K562 (cell line): ENCODE data around the gene PHLDA3. TPM values are rescaled to one million over a fixed set of nuclear protein-coding genes. Genes with fewer than 3 reads are reported as not detected.

Source experiments
- CEBPB ChIP-seq: fragments of 450-650 bp; IDR thresholded peaks from 2 replicates; pipeline ENCODE4 v1.6.1; 2016; ENCODE audit warnings: missing genetic modification characterization, missing compliant biosample characterization
- DIDO1 ChIP-seq: fragments of 450-650 bp; IDR thresholded peaks from 2 replicates; pipeline ENCODE4 v1.6.1; 2016; ENCODE audit warnings: low read depth, missing biosample characterization, missing genetic modification characterization
- ETV5 ChIP-seq: sonication (generic); formaldehyde crosslinking; IDR thresholded peaks from 2 replicates; pipeline ENCODE4 v1.4.0; 2020; ENCODE audit warnings: low read depth, mild to moderate bottlenecking, missing genetic modification reagents
- FOS ChIP-seq: IDR thresholded peaks from 3 replicates; pipeline ENCODE4 v1.6.1; 2011; ENCODE audit not compliant: insufficient read length; ENCODE audit errors: extremely low read depth
- FOXK2 ChIP-seq, 2 experiments: fragments of 450-650 bp; IDR thresholded peaks in 1 of 2; conservative IDR thresholded peaks in 1 of 2; 2 replicates each; pipeline ENCODE4 v1.6.1; 2016; ENCODE audit warnings: low read depth in 2 of 2, mild to moderate bottlenecking in 1 of 2
- JUND ChIP-seq, 2 experiments: IDR thresholded peaks; 2 replicates in 1 of 2; 3 replicates in 1 of 2; pipeline ENCODE4 v1.6.1; 2011; ENCODE audit warnings: borderline replicate concordance in 2 of 2, low read depth in 2 of 2, low read length in 2 of 2, improper control_type of control experiment in 1 of 2, missing biosample characterization in 1 of 2, missing genetic modification characterization in 1 of 2, missing genetic modification reagents in 1 of 2
- NCOA2 ChIP-seq, 2 experiments: fragments of 450-650 bp; IDR thresholded peaks; 2 replicates each; pipeline ENCODE4 v1.6.1; 2018; ENCODE audit warnings: mild to moderate bottlenecking in 2 of 2, moderate library complexity in 1 of 2; ENCODE audit not compliant: partially characterized antibody in 2 of 2
- NELFE ChIP-seq: IDR thresholded peaks from 2 replicates; pipeline ENCODE4 v1.6.1; 2011; ENCODE audit warnings: mild to moderate bottlenecking; ENCODE audit not compliant: insufficient read depth, insufficient read length
- PPARD ChIP-seq: fragments of 250-450 bp; sonication (Bioruptor Pico); IDR thresholded peaks from 2 replicates; pipeline ENCODE4 v1.8.0; 2022; ENCODE audit warnings: inconsistent platforms, mild to moderate bottlenecking, moderate library complexity
- RBM34 ChIP-seq: fragments of 200-400 bp; formaldehyde crosslinking; IDR thresholded peaks from 2 replicates; pipeline ENCODE4 v1.6.1; 2018; ENCODE audit warnings: low read length, borderline replicate concordance; ENCODE audit not compliant: insufficient read depth
- RNF2 ChIP-seq: sonication (generic); IDR thresholded peaks from 2 replicates; pipeline ENCODE4 v1.6.1; 2016
- SMAD4 ChIP-seq: fragments of 250-450 bp; sonication (Bioruptor Pico); conservative IDR thresholded peaks from 2 replicates; pipeline ENCODE4 v1.8.0; 2021; ENCODE audit warnings: inconsistent platforms, mild to moderate bottlenecking, moderate library complexity
- SOX6 ChIP-seq: fragments of 450-650 bp; IDR thresholded peaks from 2 replicates; pipeline ENCODE4 v1.6.1; 2014; ENCODE audit warnings: mild to moderate bottlenecking
- polyA plus RNA-seq, 8 experiments: library from polyadenylated mRNA; depleted of rRNA in 4 of 8; stranded (reverse) in 5 of 8; unstranded in 3 of 8; fragments of >200 nt; fragmentation: Nextera tagmentation in 2 of 8; fragmentation: Illumina TruSeq in 1 of 8; extraction: Ambion mirVana in 2 of 8; extraction: Trizol in 1 of 8; gene quantifications; 2 replicates each; pipeline versions ENCODE4 v1.2.1 to v1.2.3, GENCODE V29; 2011 to 2014; ENCODE audit warnings: inconsistent platforms in 1 of 8, missing spikeins in 1 of 8
- total RNA-seq, 7 experiments: library from RNA; depleted of rRNA in 6 of 7; stranded (reverse); fragments of >200 nt in 6 of 7; fragmentation: Illumina TruSeq in 2 of 7; extraction: Trizol in 2 of 7; gene quantifications; 2 replicates each; pipeline versions ENCODE4 v1.2.1 to v1.2.3, GENCODE V29; 2011 to 2021; ENCODE audit warnings: low replicate concordance in 1 of 7
- TF ChIP-seq, protein P1 (sequence below), 2 experiments: fragments of 450-650 bp; IDR thresholded peaks; 2 replicates each; pipeline ENCODE4 v1.6.1; 2016; ENCODE audit warnings: mild to moderate bottlenecking in 2 of 2, borderline replicate concordance in 1 of 2, low read depth in 1 of 2, moderate library complexity in 1 of 2
- TF ChIP-seq, protein P2 (sequence below): fragments of 150-350 bp; conservative IDR thresholded peaks from 2 replicates; pipeline ENCODE4 v1.6.1; 2014; ENCODE audit warnings: low read length
- TF ChIP-seq, protein P3 (sequence below): sonication (generic); formaldehyde crosslinking; IDR thresholded peaks from 2 replicates; pipeline ENCODE4 v1.5.0; 2020; ENCODE audit warnings: missing genetic modification reagents

PHLDA3 gene
- total and polyA plus RNA-seq, 9 of the 15 experiments (the other 6 are each of a cell fraction or from before 2014, with no cell fraction given) = 0.11 to 0.27 TPM; not detected in 7

DNA sequence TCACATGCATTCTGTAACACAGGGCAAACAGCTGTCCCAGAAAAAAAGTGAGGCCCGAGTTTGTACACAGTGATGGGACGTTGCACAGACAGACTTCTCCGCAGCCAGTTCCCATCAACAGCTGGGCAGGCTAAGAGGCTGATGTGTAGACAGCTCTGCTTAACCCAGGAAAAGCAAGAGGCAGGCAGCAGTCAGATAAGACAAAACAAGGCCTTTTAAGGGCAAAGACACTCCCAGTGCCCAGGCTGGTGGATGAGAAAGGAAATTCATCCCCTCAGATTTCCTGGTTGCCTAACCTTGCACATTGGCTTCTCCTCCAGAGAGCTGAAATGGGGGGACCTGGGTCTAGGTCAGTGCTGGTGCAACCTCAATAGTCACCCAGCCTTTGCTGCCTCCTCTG is 17.2 kb upstream of the PHLDA3 start (continued):
- TF ChIP-seq, protein P1, sequence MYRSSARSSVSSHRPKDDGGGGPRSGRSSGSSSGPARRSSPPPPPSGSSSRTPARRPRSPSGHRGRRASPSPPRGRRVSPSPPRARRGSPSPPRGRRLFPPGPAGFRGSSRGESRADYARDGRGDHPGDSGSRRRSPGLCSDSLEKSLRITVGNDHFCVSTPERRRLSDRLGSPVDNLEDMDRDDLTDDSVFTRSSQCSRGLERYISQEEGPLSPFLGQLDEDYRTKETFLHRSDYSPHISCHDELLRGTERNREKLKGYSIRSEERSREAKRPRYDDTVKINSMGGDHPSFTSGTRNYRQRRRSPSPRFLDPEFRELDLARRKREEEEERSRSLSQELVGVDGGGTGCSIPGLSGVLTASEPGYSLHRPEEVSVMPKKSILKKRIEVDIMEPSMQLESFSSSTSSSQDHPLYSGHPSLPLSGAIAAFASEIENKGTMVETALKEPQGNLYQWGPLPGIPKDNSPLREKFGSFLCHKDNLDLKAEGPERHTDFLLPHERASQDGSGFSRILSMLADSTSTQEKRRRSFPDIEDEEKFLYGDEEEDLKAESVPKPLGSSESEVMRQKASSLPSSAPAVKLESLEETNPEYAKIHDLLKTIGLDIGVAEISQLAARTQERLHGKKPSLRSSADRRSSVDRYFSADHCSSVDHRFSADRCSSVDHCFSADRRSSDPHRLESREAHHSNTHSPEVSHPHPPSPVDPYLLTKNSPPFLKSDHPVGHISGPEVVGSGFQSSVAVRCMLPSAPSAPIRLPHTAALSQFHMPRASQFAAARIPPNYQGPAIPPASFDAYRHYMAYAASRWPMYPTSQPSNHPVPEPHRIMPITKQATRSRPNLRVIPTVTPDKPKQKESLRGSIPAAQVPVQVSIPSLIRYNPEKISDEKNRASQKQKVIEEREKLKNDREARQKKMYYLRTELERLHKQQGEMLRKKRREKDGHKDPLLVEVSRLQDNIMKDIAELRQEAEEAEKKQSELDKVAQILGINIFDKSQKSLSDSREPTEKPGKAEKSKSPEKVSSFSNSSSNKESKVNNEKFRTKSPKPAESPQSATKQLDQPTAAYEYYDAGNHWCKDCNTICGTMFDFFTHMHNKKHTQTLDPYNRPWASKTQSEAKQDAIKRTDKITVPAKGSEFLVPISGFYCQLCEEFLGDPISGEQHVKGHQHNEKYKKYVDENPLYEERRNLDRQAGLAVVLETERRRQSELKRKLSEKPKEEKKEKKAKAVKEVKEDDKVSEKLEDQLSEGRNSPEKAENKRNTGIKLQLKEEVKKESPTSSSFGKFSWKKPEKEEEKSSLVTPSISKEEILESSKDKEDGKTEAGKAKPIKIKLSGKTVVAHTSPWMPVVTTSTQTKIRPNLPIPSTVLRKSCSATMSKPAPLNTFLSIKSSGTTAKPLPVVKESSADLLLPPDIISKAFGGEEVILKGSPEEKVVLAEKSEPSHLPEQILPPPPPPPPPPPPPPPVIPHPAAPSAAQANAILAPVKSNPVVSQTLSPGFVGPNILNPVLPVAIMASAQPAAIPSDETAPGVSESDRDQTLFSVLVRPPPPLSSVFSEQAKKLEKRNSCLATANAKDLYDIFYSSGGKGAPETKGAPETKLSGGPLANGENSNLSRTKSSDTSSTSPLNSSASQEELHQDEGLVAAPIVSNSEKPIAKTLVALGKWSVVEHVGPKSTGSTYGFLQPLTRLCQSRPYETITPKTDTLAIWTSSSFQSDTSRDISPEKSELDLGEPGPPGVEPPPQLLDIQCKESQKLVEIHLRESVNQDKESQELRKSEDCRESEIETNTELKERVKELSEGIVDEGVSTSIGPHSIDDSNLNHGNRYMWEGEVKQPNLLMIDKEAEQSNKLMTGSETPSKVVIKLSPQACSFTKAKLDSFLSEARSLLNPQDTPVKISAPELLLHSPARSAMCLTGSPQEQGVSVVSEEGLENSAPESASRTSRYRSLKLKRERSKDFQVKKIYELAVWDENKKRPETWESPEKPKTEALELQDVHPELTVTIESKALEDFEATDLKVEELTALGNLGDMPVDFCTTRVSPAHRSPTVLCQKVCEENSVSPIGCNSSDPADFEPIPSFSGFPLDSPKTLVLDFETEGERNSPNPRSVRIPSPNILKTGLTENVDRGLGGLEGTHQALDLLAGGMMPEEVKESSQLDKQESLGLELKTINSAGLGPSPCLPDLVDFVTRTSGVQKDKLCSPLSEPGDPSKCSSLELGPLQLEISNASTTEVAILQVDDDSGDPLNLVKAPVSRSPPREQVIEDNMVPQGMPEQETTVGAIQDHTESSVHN (IDR thresholded peaks at IDR 0.05; ENCODE audit: borderline replicate concordance in 1 of 2, low read depth in 1 of 2) = no peak
- TF ChIP-seq SMAD4 (CRISPR knock-in tag) (peak; percentile 85), SOX6 (0 out of 2 replicates have a peak, but pooled peaks have one; percentile 33), ETV5 (no peak), FOXK2 (conservative IDR thresholded peaks at IDR 0.05 in 1 of 2, IDR thresholded peaks at IDR 0.05 in 1 of 2; ENCODE audit: low read depth in 2 of 2) (peak in 1 of 2 experiments; percentile 33; a peak in 2 of 4 replicates), DIDO1 (tag) (no peak), NELFE (no peak), NCOA2 (IDR thresholded peaks at IDR 0.05; ENCODE audit: partially characterized antibody in 2 of 2) (no peak), JUND (IDR thresholded peaks at IDR 0.05; ENCODE audit: borderline replicate concordance, low read depth, low read length) (peak; percentile 16; the same call in 1 of the 2 replicates), JUND (tag; IDR thresholded peaks at IDR 0.05; ENCODE audit: borderline replicate concordance, low read depth, low read length) (no peak), PPARD (CRISPR knock-in tag) (no peak), RBM34 (no peak), RNF2 (no peak), FOS (no peak), CEBPB (tag) (peak; percentile 46; the same call in 1 of the 2 replicates)
- TF ChIP-seq, protein P2, sequence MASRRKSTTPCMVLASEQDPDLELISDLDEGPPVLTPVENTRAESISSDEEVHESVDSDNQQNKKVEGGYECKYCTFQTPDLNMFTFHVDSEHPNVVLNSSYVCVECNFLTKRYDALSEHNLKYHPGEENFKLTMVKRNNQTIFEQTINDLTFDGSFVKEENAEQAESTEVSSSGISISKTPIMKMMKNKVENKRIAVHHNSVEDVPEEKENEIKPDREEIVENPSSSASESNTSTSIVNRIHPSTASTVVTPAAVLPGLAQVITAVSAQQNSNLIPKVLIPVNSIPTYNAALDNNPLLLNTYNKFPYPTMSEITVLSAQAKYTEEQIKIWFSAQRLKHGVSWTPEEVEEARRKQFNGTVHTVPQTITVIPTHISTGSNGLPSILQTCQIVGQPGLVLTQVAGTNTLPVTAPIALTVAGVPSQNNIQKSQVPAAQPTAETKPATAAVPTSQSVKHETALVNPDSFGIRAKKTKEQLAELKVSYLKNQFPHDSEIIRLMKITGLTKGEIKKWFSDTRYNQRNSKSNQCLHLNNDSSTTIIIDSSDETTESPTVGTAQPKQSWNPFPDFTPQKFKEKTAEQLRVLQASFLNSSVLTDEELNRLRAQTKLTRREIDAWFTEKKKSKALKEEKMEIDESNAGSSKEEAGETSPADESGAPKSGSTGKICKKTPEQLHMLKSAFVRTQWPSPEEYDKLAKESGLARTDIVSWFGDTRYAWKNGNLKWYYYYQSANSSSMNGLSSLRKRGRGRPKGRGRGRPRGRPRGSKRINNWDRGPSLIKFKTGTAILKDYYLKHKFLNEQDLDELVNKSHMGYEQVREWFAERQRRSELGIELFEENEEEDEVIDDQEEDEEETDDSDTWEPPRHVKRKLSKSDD = no peak
- TF ChIP-seq, protein P3, sequence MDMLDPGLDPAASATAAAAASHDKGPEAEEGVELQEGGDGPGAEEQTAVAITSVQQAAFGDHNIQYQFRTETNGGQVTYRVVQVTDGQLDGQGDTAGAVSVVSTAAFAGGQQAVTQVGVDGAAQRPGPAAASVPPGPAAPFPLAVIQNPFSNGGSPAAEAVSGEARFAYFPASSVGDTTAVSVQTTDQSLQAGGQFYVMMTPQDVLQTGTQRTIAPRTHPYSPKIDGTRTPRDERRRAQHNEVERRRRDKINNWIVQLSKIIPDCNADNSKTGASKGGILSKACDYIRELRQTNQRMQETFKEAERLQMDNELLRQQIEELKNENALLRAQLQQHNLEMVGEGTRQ (CRISPR knock-in tag) = no peak
